Natural killer cell (primary cell): ENCODE results near the gene NELL2. TPM values are rescaled to one million over a fixed set of nuclear protein-coding genes. Genes with fewer than 3 reads are reported as not detected.

Experiments used
- ATAC-seq, 3 donors: fragments of 150-1000 bp in 2 of 3; fragments of 200-7000 bp in 1 of 3; cut with Tn5 transposase; 1 replicate in 1 of 3; 2 replicates in 2 of 3; pipeline ENCODE4 v1.10.0; 2021; ENCODE audit warnings: mild to moderate bottlenecking in 2 of 3, moderate library complexity in 2 of 3
- DNase-seq, 2 donors: peaks; one replicate each; pipeline versions ENCODE4 v3.0.0 to v3.0.0-alpha.2; 2013 to 2021; ENCODE audit warnings: mixed read lengths in 1 of 2
- H3K27ac ChIP-seq: one replicate; pipeline ENCODE4 v1.5.1; 2013; ENCODE audit warnings: mild to moderate bottlenecking, low read length
- H3K27me3 ChIP-seq: one replicate; pipeline ENCODE4 v1.6.1; 2013; ENCODE audit warnings: low read length; ENCODE audit not compliant: control insufficient read depth, insufficient read depth
- H3K36me3 ChIP-seq: one replicate; pipeline ENCODE4 v1.6.1; 2013; ENCODE audit warnings: low read length; ENCODE audit not compliant: control insufficient read depth, insufficient read depth
- H3K4me1 ChIP-seq: one replicate; pipeline ENCODE4 v1.6.1; 2013; ENCODE audit warnings: low read length; ENCODE audit not compliant: control insufficient read depth, insufficient read depth
- H3K4me3 ChIP-seq: one replicate; pipeline ENCODE4 v1.5.1; 2013; ENCODE audit warnings: low read length
- H3K9me3 ChIP-seq: one replicate; pipeline ENCODE4 v1.6.1; 2013; ENCODE audit warnings: low read length; ENCODE audit not compliant: control insufficient read depth, insufficient read depth
- H3K27ac Mint-ChIP-seq, 2 donors: one replicate each; pipeline ENCODE4 v1.8.0; 2022; ENCODE audit warnings: mild to moderate bottlenecking in 2 of 2, mixed read lengths in 2 of 2, moderate library complexity in 1 of 2
- H3K27me3 Mint-ChIP-seq, 2 donors: one replicate each; pipeline ENCODE4 v1.8.0; 2022; ENCODE audit warnings: low read depth in 2 of 2, mixed read lengths in 2 of 2
- H3K36me3 Mint-ChIP-seq: one replicate; pipeline ENCODE4 v1.8.0; 2022; ENCODE audit warnings: mixed read lengths
- H3K4me1 Mint-ChIP-seq, 2 donors: one replicate each; pipeline ENCODE4 v1.8.0; 2022; ENCODE audit warnings: mixed read lengths in 2 of 2
- H3K4me3 Mint-ChIP-seq: one replicate; pipeline ENCODE4 v1.8.0; 2022; ENCODE audit warnings: mild to moderate bottlenecking, moderate library complexity, mixed read lengths
- H3K9me3 Mint-ChIP-seq, 2 donors: one replicate each; pipeline ENCODE4 v1.8.0; 2022; ENCODE audit warnings: mixed read lengths in 2 of 2
- CTCF ChIP-seq: fragments of 200-600 bp; IDR thresholded peaks from one replicate; pipeline ENCODE4 v1.8.0; 2022; ENCODE audit warnings: antibody characterized with exemption
- WGBS: methylation state at CpG from one replicate; pipeline ENCODE4 v1.1.7; 2013; ENCODE audit warnings: missing lambda C conversion rate; ENCODE audit not compliant: insufficient coverage; 5-methylcytosine and 5-hydroxymethylcytosine counted together
- intact Hi-C: fragments of 100-400 bp; cut with micrococcal nuclease; formaldehyde crosslinking; loops from one replicate; pipeline ENCODE4 v1.14.2; 2022
- total RNA-seq, 4 donors: library from RNA; stranded (reverse); fragments of 120-200 nt in 1 of 4; gene quantifications; one replicate each; pipeline versions ENCODE4 v1.2.3 to v1.2.4, GENCODE V29; 2013 to 2022

Gene NELL2
- total RNA-seq, 3 donors from 2014 or later (not counting 1 experiment from before 2014, with no cell fraction given) = 5.8 to 15.3 (median 14.0) TPM

- WGBS = 53% methylated on average over 3 of the region's 3 CpGs
- H3K4me3 Mint-ChIP-seq = no peak overlapping the region
- no peaks in the 10 kb centered on the region for H3K36me3 Mint-ChIP-seq
- H3K27me3 ChIP-seq = no peaks in the 10 kb centered on the region
- H3K9me3 Mint-ChIP-seq = peaks cover 0 to 8% of the 10 kb centered on the region in 2 donors
- intact Hi-C loops = no loop called here
- H3K4me3 ChIP-seq = no peak overlapping the region
- ATAC-seq (no peak), DNase-seq (no peak)
- H3K27ac ChIP-seq = no peak overlapping the region
- no peaks in the 10 kb centered on the region for H3K9me3 ChIP-seq
- no peak overlapping the region for H3K27ac Mint-ChIP-seq
- no peaks in the 10 kb centered on the region for H3K27me3 Mint-ChIP-seq
- H3K36me3 ChIP-seq = no peaks in the 10 kb centered on the region
- TF ChIP-seq CTCF = no peak
- H3K4me1 Mint-ChIP-seq = no peaks in the 10 kb centered on the region
- no peaks in the 10 kb centered on the region for H3K4me1 ChIP-seq
Observed at GRCh38 chr12:44653861-44654527, 222.1 kb downstream of the NELL2 start.

- H3K4me3 ChIP-seq = no peak overlapping the region
- intact Hi-C loops = no loop called here
- H3K4me1 ChIP-seq = no peaks in the 10 kb centered on the region
- DNase-seq (no peak), ATAC-seq (no peak)
- Mint-ChIP-seq H3K36me3 (no peaks in the 10 kb centered on the region), H3K9me3 (peaks cover 5 to 10% of the 10 kb centered on the region in 2 donors), H3K27me3 (no peaks in the 10 kb centered on the region), H3K4me3 (no peak overlapping the region), H3K27ac (no peak overlapping the region), H3K4me1 (no peaks in the 10 kb centered on the region)
- H3K9me3 ChIP-seq = no peaks in the 10 kb centered on the region
- H3K27ac ChIP-seq = no peak overlapping the region
- no peaks in the 10 kb centered on the region for H3K36me3 ChIP-seq
- H3K27me3 ChIP-seq = no peaks in the 10 kb centered on the region
- WGBS = 58% methylated on average over 1 of the region's 2 CpGs
- TF ChIP-seq CTCF = no peak
Observed at GRCh38 chr12:44649693-44650092, 226.4 kb downstream of the NELL2 start.

- no peak overlapping the region for H3K4me3 Mint-ChIP-seq
- intact Hi-C loops = no loop called here
- 75% methylated on average over 5 of the region's 5 CpGs for WGBS
- H3K9me3 ChIP-seq = no peaks in the 10 kb centered on the region
- no peak overlapping the region for H3K4me3 ChIP-seq
- no peaks in the 10 kb centered on the region for H3K36me3 Mint-ChIP-seq
- H3K27me3 Mint-ChIP-seq = no peaks in the 10 kb centered on the region
- H3K36me3 ChIP-seq = no peaks in the 10 kb centered on the region
- H3K27ac Mint-ChIP-seq = no peak overlapping the region
- H3K27ac ChIP-seq = no peak overlapping the region
- H3K9me3 Mint-ChIP-seq = peaks cover 2 to 6% of the 10 kb centered on the region in 2 donors
- no peaks in the 10 kb centered on the region for H3K27me3 ChIP-seq
- no peaks in the 10 kb centered on the region for H3K4me1 Mint-ChIP-seq
- no peak for ATAC-seq
- no peak for TF ChIP-seq CTCF
- DNase-seq = no peak
- H3K4me1 ChIP-seq = no peaks in the 10 kb centered on the region
Observed at GRCh38 chr12:44647917-44648690, 228.0 kb downstream of the NELL2 start.
